Hepatocyte (in vitro differentiated cells): ENCODE measurements around the gene PHF3. TPM values are rescaled to one million over a fixed set of nuclear protein-coding genes. Genes with fewer than 3 reads are reported as not detected.

Experiments used
- DNase-seq: peaks from one replicate; pipeline ENCODE4 v3.0.0-alpha.2; 2016; ENCODE audit warnings: low spot score
- H2AFZ ChIP-seq: fragments of 200-600 bp; sonication (generic); 2 replicates; pipeline ENCODE4 v1.6.0; 2016; ENCODE audit warnings: antibody characterized with exemption, mild to moderate bottlenecking
- H3K27ac ChIP-seq: fragments of 200-600 bp; sonication (generic); 2 replicates; pipeline ENCODE4 v1.5.1; 2016; ENCODE audit warnings: mild to moderate bottlenecking
- H3K27me3 ChIP-seq: fragments of 200-600 bp; sonication (generic); 2 replicates; pipeline ENCODE4 v1.6.1; 2016
- H3K36me3 ChIP-seq: fragments of 200-600 bp; sonication (generic); replicated peaks from 2 replicates; pipeline ENCODE4 v1.5.1; 2016; ENCODE audit warnings: low read depth; ENCODE audit not compliant: insufficient read depth
- H3K4me1 ChIP-seq: fragments of 200-600 bp; sonication (generic); 2 replicates; pipeline ENCODE4 v1.5.1; 2016; ENCODE audit warnings: mild to moderate bottlenecking, moderate library complexity; ENCODE audit not compliant: insufficient read depth
- H3K4me2 ChIP-seq: fragments of 200-600 bp; sonication (generic); 2 replicates; pipeline ENCODE4 v1.6.0; 2016
- H3K4me3 ChIP-seq: fragments of 200-600 bp; sonication (generic); 2 replicates; pipeline ENCODE4 v1.5.1; 2016; ENCODE audit warnings: mild to moderate bottlenecking
- H3K79me2 ChIP-seq: fragments of 200-600 bp; sonication (generic); 2 replicates; pipeline ENCODE4 v1.6.0; 2017; ENCODE audit warnings: mild to moderate bottlenecking
- H3K9me2 ChIP-seq: fragments of 200-600 bp; sonication (generic); replicated peaks from 2 replicates; pipeline ENCODE4 v1.6.0; 2017; ENCODE audit warnings: mild to moderate bottlenecking; ENCODE audit not compliant: insufficient read depth
- H3K9me3 ChIP-seq: fragments of 200-600 bp; sonication (generic); 2 replicates; pipeline ENCODE4 v1.5.1; 2016; ENCODE audit warnings: low read depth, mild to moderate bottlenecking
- H4K20me1 ChIP-seq: fragments of 200-600 bp; sonication (generic); 2 replicates; pipeline ENCODE4 v1.6.0; 2016; ENCODE audit warnings: mild to moderate bottlenecking; ENCODE audit not compliant: insufficient read depth, poor library complexity, severe bottlenecking
- CTCF ChIP-seq: fragments of 200-600 bp; sonication (generic); IDR thresholded peaks from 2 replicates; pipeline ENCODE4 v1.5.1; 2016; ENCODE audit warnings: antibody characterized with exemption, mild to moderate bottlenecking; ENCODE audit not compliant: poor library complexity
- EZH2 ChIP-seq: fragments of 200-600 bp; sonication (generic); IDR thresholded peaks from 2 replicates; pipeline ENCODE4 v1.6.1; 2016; ENCODE audit warnings: antibody characterized with exemption, mild to moderate bottlenecking, borderline replicate concordance
- EZH2phosphoT487 ChIP-seq: fragments of 200-600 bp; sonication (generic); IDR thresholded peaks from one replicate; pipeline ENCODE4 v1.6.1; 2018; ENCODE audit warnings: antibody characterized with exemption, mild to moderate bottlenecking, low read depth, moderate library complexity; ENCODE audit not compliant: unreplicated experiment, severe bottlenecking
- WGBS: methylation state at CpG from one replicate; pipeline ENCODE4 v1.1.6; 2016; ENCODE audit warnings: low lambda C conversion rate; ENCODE audit errors: missing lambda C conversion rate; 5-methylcytosine and 5-hydroxymethylcytosine counted together
- polyA plus RNA-seq: library from polyadenylated mRNA; unstranded; fragments of >200 nt; fragmentation: Nextera tagmentation; extraction: Ambion mirVana; gene quantifications from 2 replicates; pipeline ENCODE4 v1.2.1, GENCODE V29; 2016
- total RNA-seq: library from RNA; depleted of rRNA; stranded (reverse); fragments of >200 nt; gene quantifications from 2 replicates; pipeline ENCODE4 v1.2.3, GENCODE V29; 2014

Gene PHF3
- total and polyA plus RNA-seq, 2 experiments from 2014 or later, result 15.2 to 72.8 TPM

GRCh38 chr6:63663147-63663955 is 27.7 kb downstream of the PHF3 start:
- Histone ChIP-seq H3K79me2 (peaks cover 99% of the 10 kb centered on the region), H3K4me2 (peak overlapping the region; percentile 17), H3K36me3 (no peaks in the 10 kb centered on the region), H3K27me3 (no peaks in the 10 kb centered on the region), H3K9me2 (no peaks in the 10 kb centered on the region), H4K20me1 (peaks cover 89% of the 10 kb centered on the region), H3K27ac (peak overlapping the region; percentile 50), H3K4me1 (peaks cover 5% of the 10 kb centered on the region), H3K9me3 (no peaks in the 10 kb centered on the region), H2AFZ (no peak overlapping the region), H3K4me3 (no peak overlapping the region)
- TF ChIP-seq EZH2phosphoT487, result no peak
- no peak for TF ChIP-seq CTCF
- no peak for TF ChIP-seq EZH2
- DNase-seq, result peak; percentile 19
- 89% methylated on average over 5 of the region's 5 CpGs for WGBS

GRCh38 chr6:63663956-63664281 is 28.3 kb downstream of the PHF3 start:
- DNase-seq, result no peak
- Histone ChIP-seq H4K20me1 (peaks cover 88% of the 10 kb centered on the region), H3K27me3 (no peaks in the 10 kb centered on the region), H3K9me3 (no peaks in the 10 kb centered on the region), H3K36me3 (no peaks in the 10 kb centered on the region), H2AFZ (no peak overlapping the region), H3K4me3 (no peak overlapping the region), H3K4me2 (peak overlapping the region; percentile 17), H3K4me1 (peaks cover 5% of the 10 kb centered on the region), H3K9me2 (no peaks in the 10 kb centered on the region), H3K79me2 (peaks cover 99% of the 10 kb centered on the region), H3K27ac (peak overlapping the region; percentile 38)
- TF ChIP-seq CTCF (no peak), EZH2 (no peak), EZH2phosphoT487 (no peak)

- no peaks in the 10 kb centered on the region for H3K9me3 ChIP-seq
- H3K36me3 ChIP-seq, result no peaks in the 10 kb centered on the region
- WGBS, result 52% methylated on average over 6 of the region's 6 CpGs
- TF ChIP-seq CTCF (no peak), EZH2 (no peak), EZH2phosphoT487 (no peak)
- no peak for DNase-seq
- H3K79me2 ChIP-seq, result peaks cover 98% of the 10 kb centered on the region
- no peak overlapping the region for H2AFZ ChIP-seq
- H3K9me2 ChIP-seq, result no peaks in the 10 kb centered on the region
- no peak overlapping the region for H3K4me2 ChIP-seq
- peak overlapping the region; percentile 3 for H3K27ac ChIP-seq
- H3K27me3 ChIP-seq, result no peaks in the 10 kb centered on the region
- H4K20me1 ChIP-seq, result peaks cover 72% of the 10 kb centered on the region
- H3K4me3 ChIP-seq, result no peak overlapping the region
- peaks cover 10% of the 10 kb centered on the region for H3K4me1 ChIP-seq
Observed at GRCh38 chr6:63671098-63671754, 35.6 kb downstream of the PHF3 start.
